Spleen (tissue), 7 donors: Measurements from ENCODE around the gene CD36.

Experiments used
- POLR2A ChIP-seq, 3 donors: fragments of 450-650 bp; IDR thresholded peaks; one replicate each; pipeline ENCODE4 v1.5.1; 2017; ENCODE audit warnings: antibody characterized with exemption in 3 of 3, mild to moderate bottlenecking in 1 of 3
- TF ChIP-seq, protein P1 (sequence below), 11 experiments: fragments of 200-600 bp in 7 of 11; fragments of 450-650 bp in 4 of 11; sonication (generic) in 4 of 11; IDR thresholded peaks in 8 of 11; conservative IDR thresholded peaks in 3 of 11; 1 replicate in 7 of 11; 2 replicates in 4 of 11; pipeline versions ENCODE4 v1.4.0 to v1.8.0; 2016 to 2021; ENCODE audit warnings: antibody characterized with exemption in 11 of 11, inconsistent platforms in 4 of 11, mild to moderate bottlenecking in 1 of 11
- donor health status: DM: no; HTN: no; CAD: no; lungs with moderate emphysema.
- donor health status: DM: no; HTN: no; CAD: no.
- donor health status: DM: no; HTN: no; CAD: no.

DNA sequence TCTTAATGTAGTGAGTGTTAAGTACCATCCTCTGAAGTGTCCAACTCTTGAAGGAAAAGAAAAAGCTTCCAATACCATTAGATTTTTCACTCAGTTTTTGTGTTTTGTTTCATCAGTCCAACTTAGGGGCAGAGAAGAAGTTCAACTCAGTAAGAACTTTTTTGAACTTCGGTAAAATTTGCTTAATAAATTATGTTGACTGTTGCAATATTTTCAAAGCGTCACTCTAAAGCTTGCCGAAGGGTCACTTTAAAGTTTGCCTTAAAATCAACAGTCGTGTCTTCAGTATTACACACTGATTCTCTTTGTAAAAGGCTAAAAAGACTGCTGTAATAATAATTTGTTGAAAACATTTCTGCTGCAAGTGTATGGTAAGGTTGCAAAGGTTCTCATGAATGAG lies 17.6 kb downstream of the CD36 start:
- TF ChIP-seq, protein P1, sequence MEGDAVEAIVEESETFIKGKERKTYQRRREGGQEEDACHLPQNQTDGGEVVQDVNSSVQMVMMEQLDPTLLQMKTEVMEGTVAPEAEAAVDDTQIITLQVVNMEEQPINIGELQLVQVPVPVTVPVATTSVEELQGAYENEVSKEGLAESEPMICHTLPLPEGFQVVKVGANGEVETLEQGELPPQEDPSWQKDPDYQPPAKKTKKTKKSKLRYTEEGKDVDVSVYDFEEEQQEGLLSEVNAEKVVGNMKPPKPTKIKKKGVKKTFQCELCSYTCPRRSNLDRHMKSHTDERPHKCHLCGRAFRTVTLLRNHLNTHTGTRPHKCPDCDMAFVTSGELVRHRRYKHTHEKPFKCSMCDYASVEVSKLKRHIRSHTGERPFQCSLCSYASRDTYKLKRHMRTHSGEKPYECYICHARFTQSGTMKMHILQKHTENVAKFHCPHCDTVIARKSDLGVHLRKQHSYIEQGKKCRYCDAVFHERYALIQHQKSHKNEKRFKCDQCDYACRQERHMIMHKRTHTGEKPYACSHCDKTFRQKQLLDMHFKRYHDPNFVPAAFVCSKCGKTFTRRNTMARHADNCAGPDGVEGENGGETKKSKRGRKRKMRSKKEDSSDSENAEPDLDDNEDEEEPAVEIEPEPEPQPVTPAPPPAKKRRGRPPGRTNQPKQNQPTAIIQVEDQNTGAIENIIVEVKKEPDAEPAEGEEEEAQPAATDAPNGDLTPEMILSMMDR (IDR thresholded peaks at IDR 0.05 in 8 of 11, conservative IDR thresholded peaks at IDR 0.05 in 3 of 11), result no peak
- TF ChIP-seq POLR2A (IDR thresholded peaks at IDR 0.05), result no peak
